GM19455 (cell line): ENCODE data around the gene RPP25L.

Source experiments
- ATAC-seq: cut with Tn5 transposase; IDR thresholded peaks from one replicate; pipeline ENCODE4 v1.9.1; 2021; ENCODE audit not compliant: unreplicated experiment

RPP25L gene

DNA sequence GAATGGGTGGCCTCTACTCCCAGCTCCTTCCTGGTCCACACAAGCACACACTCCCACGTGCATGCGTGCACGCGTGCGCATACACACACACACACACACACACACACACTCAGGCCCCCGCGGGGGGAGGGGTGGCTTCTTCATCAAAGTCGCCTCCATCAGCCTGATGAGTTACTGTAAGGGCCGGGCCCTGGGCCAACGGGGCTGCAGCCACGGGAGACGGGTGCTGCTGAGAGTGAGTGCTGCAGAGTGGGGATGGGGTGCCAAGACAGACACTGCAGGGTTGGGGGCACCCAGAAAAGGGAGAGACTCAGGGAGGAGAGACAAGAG is 40.5 kb downstream of the RPP25L start:
- ATAC-seq, result no peak

DNA sequence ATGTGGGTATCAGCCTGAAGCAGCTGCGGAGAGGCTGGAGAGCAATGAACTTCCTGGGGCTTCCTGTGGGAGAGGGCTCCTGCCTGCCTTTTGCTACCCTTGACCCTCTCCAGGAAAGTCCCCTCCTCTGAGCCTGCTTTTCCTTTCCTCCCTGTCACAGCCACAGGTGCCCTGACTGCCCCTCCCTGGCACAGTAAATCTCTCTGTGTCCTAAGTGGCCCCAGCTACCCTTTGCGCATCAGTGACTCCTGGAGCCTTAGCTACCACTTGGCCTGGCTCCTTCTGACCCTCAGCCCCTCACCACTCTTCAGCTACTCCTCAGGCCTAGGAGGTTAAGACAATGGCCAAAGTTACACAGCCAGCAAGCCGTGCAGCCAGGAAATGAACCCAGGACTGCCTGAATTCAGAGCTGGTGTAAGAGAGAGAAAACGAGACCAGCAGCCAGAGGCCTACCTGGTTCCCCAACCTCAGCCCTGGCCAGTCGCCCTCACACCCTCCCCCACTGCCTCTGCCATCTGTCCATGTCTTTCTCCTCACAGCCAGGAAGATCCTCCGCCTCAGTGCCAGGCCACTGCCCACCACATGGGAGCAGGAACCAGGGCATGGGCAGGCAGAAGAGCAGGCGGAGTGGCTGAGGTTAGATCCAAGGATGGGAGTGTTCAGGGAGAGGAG is 41.0 kb downstream of the RPP25L start:
- no peak for ATAC-seq

DNA sequence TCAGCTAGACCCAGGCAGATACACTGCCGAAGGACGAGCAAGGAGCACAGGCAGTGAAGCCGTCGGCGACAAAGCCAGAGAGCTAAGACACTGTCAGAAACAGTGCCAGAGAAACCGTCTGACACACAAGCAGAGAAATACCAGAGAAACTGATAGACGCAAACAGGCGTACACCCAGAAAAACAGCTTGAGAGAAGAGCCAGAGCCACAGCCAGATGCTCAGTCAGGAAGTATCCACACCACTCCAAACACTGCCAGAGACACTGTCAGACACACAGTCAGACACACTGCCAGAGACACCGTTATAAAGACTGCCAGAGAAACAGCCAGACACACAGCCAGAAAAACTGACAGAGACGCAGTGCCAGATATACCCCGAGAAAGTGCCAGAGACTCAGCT is 41.5 kb downstream of the RPP25L start:
- no peak for ATAC-seq

DNA sequence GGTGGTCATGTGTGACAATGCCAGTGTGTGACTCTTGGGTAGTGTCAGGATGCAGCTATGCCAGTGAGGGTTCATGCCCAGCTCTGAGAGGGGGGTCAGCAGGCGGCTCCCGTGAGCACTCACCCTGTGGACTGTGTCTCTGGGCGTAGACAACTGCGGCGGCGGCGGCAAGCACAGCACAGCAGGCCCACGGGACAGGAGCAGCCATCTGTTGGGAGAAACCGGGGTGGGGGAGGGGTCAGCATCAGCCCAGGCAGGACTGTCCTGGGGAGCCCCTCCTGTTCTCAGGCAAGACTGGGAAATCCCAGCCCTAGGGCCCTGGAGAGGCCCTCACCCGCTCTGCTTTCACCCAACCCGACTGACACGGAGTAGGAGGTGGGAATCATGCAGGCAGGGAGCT is 43.1 kb downstream of the RPP25L start:
- no peak for ATAC-seq

DNA sequence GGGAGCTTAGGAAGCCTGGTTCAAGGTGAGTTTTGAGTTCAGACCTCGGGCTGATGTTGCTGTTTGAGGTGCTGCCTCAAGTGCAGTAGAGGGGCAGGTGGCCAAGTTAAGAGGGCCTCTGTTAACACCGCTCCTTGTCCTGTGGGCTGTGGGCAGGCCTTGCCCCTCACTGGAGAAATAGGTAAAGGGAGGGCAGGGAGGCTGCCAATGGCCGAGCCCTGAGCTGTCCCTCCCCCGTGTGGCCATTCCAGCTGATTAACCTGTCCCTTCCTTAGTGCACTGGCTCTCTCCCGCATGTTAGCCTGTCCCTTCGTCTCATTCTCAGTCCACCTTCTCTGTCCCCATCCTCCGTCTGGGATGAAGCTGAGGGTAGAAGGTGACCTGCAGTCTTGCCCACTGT is 43.8 kb downstream of the RPP25L start:
- ATAC-seq, result no peak

DNA sequence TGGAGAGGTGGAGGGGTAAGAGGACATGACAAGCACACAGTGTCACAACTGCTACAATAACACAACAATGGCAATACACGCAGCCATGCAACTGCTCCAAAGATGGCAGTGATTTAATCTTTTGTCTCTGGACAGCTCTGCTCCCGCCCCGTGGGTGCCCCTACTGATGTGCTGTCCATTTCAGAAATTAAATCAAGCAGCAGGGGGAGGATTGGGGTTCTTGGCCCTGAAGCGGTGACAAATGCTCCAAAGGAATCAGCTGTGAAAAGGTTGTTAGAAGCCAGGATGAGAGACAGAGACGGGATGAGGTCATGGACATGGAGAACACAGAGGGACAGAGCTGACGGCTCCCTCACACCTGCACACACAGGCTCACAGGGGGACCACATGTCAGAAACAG is 44.9 kb downstream of the RPP25L start:
- ATAC-seq, result no peak

DNA sequence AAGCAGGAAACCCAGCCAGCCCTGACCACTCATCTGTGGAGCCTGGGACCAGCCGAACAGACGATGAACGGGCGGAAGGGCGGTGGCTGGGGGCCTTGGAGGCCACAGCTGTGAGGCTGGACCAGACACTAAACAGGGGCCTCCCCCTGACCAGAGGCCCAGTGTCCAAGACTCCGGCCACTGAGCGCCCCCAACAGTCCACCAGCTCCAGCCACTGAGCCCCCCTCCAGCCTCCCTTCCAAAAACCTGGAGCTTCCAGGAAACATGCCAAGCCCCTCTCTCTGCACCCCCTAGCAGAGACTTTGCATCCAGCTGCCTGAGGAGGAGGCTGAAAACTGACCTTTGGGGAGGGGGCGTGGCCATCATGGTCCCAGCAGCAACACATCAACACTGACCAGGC is 45.6 kb downstream of the RPP25L start:
- no peak for ATAC-seq

DNA sequence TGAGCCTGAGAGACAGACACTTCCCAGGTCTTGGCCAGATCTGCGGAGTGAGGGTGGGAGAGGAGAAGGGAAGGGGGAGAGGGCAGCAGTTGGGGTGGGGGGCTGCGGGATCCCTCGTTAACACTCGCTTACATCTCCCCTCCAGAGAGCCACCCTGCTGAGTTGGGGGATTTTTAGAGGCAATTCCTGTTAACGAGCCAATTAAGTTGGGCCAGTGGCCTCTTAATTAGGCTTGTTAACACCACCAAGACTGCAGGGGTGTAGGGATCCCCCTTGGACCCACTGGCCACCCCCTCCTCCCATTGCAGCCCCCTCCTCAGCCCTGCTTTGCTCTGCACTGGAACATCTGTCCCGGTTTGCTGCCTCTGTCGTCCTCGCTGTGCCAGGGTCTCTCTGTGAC is 46.0 kb downstream of the RPP25L start:
- ATAC-seq, result no peak

DNA sequence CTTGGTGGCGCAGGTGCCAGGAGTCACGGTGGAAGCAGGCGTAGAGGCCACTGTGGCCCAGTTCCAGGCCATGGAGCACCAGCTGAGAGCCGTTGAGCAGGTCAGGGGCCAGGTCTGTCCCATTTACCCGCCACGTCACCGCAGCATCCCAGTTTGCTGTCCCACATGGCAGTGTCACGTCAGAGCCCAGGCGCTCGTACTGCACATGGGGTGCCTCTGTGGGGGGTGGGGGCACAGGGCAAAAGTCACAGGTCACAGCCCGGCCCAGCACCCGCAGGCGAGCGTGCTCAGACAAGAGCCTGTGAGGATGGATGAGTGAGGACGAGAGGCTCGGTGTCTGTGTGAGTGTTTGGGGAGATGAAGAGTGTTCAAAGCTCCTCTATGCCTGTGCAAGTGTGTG is 47.3 kb downstream of the RPP25L start:
- no peak for ATAC-seq

DNA sequence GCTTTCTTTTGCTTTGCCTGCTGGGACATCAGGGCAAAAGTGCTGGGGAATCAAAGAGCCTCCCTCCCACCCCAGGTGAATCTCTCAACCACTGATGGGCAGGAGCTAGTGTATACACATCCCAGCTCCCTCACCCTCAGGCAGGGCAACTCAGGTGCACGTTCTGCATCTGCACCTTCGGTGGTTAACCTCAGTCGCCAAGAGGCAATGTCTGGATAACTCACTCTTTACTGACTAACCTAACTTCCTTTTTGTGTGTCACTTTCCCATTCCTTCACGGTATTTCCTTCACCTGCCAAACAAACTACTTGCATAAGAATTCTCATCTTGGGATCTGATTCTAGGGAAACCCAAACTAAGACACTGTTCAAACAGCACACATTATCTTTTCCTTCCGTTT is 48.6 kb downstream of the RPP25L start:
- ATAC-seq, result no peak

DNA sequence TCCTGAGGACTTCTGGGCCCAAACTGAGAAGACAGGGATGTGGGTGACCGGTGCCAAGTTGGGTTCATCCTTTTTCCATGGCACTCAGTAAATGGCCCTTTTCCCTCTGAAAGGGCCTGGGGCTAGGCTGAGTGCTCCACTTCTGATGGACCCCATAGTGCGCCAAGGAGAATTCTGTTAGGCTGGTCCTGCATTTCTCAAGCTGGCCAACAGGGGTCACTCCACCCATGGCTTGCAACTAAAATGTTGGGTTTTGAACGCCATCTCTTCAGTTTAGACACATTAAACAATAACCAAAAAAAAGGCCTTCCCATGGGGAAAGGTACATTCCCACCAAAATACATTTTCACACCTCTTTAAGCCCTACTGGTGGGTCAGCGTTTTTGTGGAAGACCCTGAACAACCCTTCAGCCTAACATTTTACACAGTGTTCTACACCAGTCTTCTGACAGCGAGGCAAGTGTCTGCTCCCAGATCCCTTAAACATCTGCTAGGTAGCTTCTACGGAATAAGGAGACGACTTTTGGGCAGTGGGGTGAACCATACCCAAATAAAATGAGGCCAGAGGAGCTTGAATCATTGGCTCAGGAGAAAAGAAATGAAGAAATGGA is 49.7 kb downstream of the RPP25L start:
- no peak for ATAC-seq

DNA sequence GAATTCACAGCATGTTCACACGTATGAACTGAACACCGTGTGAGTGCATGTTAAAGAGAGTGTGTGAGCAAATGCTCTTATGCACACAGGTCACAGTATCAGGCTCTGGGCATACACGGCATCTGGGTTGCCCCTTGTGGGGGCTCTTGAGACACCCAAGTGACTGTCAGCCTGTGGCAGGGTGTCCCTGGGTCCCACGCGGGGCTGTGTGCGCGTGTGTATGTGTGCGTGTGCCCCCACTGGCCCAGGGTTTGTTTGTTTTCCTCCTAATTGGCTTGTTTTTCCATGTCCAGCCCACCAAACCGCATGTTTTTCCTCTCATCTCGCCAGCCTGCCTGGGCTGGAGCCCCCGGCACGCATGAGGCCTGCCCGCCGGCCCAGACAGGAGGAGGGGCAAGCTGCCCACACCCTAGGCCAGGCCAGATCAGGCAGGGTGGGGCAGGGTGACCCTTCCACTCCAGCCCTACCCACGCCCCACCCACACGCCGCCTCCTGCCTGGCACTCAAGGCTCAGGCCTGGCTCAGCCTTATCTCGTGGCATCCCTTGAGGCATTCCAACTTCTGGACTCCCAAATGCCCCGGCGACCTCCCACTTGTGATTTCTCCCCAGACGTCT is 51.2 kb downstream of the RPP25L start:
- ATAC-seq, result no peak
